Activated effector memory CD4-positive, alpha-beta T cell treated with Interleukin-2 at 50 U/mL for 16 hours (primary cell): ENCODE results near the gene HSD17B14.
"Not testable (repeated sequence)": the region's sequence is repeated elsewhere in the genome, so short reads cannot be mapped to it uniquely, and the experiment has no call there.

Experiments used
- DNase-seq: peaks from one replicate; pipeline ENCODE4 v3.0.0-alpha.2; 2020

Gene HSD17B14

DNA sequence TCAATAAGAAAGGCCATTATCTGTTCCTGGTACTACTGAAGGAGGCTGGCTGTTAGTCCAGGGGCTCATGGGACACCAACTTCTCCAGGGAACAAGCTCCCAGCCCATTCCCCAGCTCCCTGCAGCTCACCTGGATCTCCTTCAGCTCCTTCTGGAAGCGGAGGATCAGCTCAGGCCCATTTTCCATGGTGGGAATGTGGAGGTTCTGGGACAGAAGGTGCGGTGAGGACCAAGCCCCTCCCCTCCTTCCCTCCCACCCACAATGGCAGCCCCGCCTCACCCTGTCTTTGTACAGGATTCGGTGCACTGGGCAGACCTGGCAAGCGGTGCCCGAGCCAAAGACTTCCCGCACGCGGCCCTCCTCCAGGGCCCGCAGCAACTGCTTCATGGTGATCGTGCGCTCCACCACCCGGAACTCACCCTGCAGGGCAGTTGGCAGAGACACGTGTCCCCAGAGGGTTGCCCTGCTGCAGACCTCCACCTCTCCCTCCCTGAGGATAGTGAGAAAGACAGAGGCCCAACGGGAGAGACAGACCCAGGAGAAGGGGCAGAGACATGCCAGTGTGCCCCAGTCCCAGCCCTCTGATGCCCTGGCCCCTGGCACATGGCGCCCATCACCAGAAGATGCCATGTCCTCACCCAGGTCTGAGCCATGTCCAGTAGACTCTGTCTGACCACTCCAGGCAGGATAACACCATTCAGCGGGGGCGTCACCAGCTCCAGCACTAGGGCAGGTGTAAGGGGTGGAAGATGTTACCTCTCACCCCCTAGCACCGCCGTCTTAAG, 39.8 kb downstream of the HSD17B14 start:
- DNase-seq: no peak

DNA sequence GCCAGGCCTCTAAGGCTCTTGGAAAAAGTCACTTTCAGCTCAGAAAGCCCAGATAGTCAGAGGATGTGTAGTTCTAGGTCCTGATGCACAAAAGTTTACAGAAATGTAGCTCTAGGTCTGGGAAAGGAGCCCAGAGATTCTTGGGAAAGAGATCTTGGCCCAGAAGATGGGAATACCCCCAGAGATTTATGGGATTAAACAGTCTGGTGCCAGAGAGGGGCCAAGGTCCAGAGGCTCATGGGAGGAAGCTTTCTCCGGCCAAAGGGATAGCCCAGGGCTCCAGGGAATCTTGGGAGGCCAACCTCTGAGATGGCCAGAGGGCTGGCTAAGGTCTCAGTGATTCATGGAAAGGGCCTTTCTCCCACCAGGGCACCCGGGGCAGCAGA, 40.6 kb downstream of the HSD17B14 start:
- no peak for DNase-seq

GRCh38 chr19:48795055-48795684, 41.1 kb downstream of the HSD17B14 start:
- peak; percentile 75 for DNase-seq

- no peak for DNase-seq
These were observed 42.0 kb downstream of the HSD17B14 start for GRCh38 chr19:48794291-48794690.

DNA sequence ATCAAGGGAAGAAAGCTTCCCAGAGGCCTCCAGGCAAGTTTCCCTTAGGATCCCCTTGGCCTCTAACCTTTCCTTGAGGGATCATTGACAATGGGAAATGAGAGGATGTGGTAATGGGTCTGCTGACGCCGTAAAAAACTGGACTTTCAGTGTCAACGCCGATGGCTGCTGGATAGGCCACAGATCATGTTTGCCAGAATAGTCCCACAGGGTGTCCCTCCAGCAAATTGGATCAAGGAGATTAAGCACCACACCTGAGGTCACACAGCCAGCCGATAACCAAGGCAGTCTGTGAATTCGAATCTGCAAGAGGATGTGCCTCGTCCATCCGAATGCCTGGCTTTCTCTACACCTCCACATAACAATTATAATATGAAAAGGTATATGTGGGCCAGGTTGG, 43.0 kb downstream of the HSD17B14 start:
- no peak for DNase-seq

DNA sequence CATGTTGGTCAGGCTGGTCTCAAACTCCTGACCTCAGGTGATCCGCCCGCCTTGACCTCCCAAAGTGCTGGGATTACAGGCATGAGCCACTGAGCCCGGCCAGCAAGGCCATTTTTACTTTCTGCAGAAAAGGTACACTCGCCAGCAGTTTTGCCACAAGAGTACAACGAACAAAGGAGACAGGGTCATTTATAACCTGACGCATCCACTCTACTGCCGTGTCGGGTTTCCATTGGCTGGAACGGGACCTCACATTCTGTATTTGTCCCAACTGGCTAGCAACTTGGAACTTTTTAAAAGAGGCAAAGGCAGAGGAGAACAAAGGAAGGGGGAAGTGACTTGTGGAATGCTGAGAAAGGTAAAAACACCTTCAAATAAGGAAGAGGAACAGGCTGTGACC, 49.0 kb downstream of the HSD17B14 start:
- DNase-seq: not testable (repeated sequence)

DNA sequence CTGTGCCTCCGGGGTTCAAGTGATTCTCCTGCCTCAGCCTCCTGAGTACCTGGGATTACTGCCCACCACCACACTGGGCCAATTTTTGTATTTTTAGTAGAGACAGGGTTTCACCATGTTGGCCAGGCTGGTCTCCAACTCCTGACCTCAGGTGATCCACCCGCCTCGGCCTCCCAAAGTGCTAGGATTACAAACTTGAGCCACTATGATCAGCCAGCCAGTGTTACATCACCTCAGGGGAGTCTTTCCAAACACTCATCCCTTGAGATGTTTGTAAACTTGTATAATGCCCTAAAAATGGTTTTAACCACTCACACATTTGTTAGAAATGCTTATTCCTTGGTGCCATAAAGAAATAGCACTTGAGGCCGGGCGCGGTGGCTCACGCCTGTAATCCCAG, 49.9 kb downstream of the HSD17B14 start:
- DNase-seq: not testable (repeated sequence)

- DNase-seq: no peak
These were observed 51.8 kb downstream of the HSD17B14 start for GRCh38 chr19:48784527-48784926.

DNA sequence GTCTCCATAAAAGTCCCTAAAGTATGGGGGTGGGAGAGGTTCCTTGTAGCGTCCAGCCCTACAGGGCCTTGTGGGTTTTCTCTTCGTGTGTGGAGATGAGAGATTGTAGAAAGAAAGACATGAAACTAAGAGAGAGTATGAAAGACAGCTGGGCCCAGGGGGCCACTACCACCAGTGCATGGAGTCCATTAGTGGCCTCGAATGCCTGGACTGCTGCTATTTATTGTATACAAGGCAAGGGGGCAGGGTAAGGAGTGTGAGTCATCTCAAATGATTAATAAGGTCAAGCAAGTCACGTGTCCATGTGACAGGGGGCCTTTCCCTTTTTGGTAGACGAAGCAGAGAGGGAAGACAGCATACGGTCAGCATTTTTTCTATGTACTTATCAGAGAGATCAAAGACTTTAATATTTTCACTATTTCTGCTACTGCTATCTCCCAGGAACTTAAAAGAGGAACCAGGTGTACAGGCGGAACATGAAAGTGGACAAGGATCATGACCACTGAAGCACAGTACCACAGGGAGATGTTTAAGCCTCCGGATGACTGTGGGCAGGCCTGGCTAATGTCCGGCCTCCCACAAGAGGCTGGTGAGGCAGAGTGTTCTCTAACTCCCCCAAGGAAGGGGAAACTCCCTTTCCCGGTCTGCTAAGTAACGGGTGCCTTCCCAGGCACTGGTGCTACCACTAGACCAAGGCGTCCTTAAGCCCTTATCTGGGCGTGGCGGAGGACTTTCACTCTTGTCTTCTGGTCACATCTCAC, 55.5 kb downstream of the HSD17B14 start:
- no peak for DNase-seq

- no peak for DNase-seq
These were observed 56.7 kb downstream of the HSD17B14 start for GRCh38 chr19:48779636-48780035.

- DNase-seq: no peak
These were observed 58.6 kb downstream of the HSD17B14 start for GRCh38 chr19:48777720-48778119.

GRCh38 chr19:48777139-48777538, 59.2 kb downstream of the HSD17B14 start:
- DNase-seq: no peak

- DNase-seq: no peak
These were observed 63.8 kb downstream of the HSD17B14 start for GRCh38 chr19:48772503-48772953.

DNA sequence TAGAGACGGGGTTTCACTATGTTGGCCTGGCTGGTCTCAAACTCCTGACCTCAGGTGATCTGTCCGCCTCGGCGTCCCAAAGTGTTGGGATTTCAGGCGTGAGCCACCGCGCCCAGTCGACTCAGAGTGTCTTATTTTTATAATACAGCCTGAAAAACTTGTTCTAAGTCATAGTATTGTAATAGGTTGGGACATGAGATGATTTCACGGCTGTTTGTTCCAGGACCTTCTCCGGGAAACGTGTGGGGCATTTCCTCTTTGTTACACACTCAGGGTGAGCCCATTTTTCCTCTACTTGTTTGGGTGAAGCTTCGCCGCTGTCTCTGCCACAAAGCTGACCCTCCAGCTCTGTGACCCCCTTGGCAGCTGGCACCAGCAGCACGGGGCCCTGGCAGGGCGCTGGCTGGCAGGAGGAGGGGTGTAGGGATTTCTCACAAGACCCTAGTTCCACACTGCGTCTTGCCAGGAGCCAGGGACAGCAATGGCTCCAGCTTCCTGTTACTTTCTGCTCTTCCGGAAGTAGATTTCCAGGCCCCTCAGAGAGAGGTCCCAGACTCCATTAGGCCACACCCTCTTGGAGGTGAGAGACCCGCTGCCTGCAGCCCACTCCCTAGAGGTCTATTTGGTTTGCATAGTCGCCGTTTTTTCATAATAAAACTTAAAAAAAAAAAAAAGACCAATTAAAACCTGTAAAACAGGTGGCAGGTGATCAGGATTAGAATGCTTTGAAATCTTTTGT, 65.4 kb downstream of the HSD17B14 start:
- DNase-seq: no peak

DNA sequence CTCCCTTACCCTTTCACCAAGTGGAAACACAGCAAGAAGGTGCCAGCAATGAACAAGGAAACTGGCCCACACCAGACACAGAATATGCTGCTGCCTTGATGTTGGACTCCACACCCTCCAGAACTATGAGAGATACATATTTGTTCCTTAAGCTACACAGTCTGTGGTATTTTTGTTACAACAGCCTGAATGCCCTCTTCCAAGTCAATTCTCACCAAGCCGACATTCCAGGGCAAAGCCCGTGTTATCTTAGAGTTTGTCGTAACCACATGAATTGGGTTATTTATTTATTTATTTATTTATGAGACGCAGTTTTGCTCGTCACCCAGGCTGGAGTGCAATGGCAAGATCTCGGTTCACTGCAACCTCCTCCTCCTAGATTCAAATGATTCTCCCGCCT, 66.0 kb downstream of the HSD17B14 start:
- no peak for DNase-seq

- DNase-seq: no peak
These were observed 67.1 kb downstream of the HSD17B14 start for GRCh38 chr19:48768994-48769713.

DNA sequence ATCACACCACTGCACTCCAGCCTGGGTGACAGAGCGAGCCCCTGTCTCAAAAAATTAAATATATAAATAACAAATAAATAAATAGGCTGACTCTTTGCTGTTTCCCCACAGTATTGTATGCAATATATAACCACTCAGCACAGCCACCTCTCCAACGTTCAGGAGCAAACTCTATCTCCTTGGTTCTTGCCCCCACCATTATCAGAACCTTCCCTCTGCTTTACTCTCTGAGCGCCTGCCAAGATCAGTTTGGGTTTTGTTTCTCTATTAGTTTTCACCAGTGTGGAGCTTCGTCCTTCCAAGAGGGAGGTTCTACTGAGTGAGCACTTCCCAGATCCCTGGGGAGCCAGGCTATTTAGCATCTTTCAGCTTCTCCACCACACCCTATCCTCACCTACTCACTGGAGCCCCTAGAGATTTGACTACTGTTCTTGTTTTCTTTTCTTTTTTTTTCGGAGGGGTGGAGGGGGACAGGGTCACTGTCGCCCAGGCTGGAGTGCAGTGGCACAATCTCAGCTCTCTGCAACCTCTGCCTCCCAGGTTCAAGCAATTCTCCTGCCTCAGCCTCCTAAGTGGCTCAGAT, 68.0 kb downstream of the HSD17B14 start:
- DNase-seq: not testable (repeated sequence)

DNA sequence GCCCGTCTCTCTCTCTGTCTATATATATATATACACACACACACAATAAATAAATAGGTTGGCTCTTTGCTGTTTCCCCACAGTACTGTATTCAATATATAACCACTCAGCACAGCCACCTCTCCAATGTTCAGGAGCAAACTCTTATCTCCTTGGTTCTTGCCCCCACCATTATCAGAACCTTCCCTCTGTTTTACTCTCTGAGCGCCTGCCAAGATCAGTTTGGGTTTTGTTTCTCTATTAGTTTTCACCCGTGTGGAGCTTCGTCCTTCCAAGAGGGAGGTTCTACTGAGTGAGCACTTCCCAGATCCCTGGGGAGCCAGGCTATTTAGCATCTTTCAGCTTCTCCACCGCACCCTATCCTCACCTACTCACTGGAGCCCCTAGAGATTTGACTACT, 70.5 kb downstream of the HSD17B14 start:
- DNase-seq: not testable (repeated sequence)
